Right lobe of liver (tissue), 6 donors: ENCODE results near the gene AMACR. TPM values are rescaled to one million over a fixed set of nuclear protein-coding genes. Genes with fewer than 3 reads are reported as not detected.

ENCODE experiments used
- ATAC-seq, 4 donors: fragments of 200-7000 bp; cut with Tn5 transposase; one replicate each; pipeline ENCODE4 v1.9.1; 2020; ENCODE audit warnings: mild to moderate bottlenecking in 4 of 4, moderate library complexity in 4 of 4
- DNase-seq, 3 donors: peaks; one replicate each; pipeline ENCODE4 v3.0.0-alpha.2; 2020
- H3K27ac ChIP-seq, 3 donors: fragments of 200-600 bp; one replicate each; pipeline ENCODE4 v1.8.0; 2022
- H3K27me3 ChIP-seq, 2 donors: fragments of 200-600 bp; one replicate each; pipeline ENCODE4 v1.8.0; 2022
- H3K36me3 ChIP-seq, 4 donors: fragments of 200-600 bp; sonication (generic) in 1 of 4; one replicate each; pipeline versions ENCODE4 v1.5.1 to v1.8.0; 2017 to 2022; ENCODE audit warnings: control low read depth in 1 of 4
- H3K4me1 ChIP-seq, 4 donors: fragments of 200-600 bp; sonication (generic) in 1 of 4; one replicate each; pipeline versions ENCODE4 v1.5.1 to v1.8.0; 2017 to 2022; ENCODE audit warnings: control low read depth in 1 of 4
- H3K4me3 ChIP-seq, 3 donors: fragments of 200-600 bp; one replicate each; pipeline ENCODE4 v1.8.0; 2022
- H3K9me3 ChIP-seq, 4 donors: fragments of 200-600 bp; sonication (generic) in 1 of 4; one replicate each; pipeline versions ENCODE4 v1.5.1 to v1.8.0; 2017 to 2022; ENCODE audit warnings: control low read depth in 1 of 4
- POLR2A ChIP-seq: fragments of 450-650 bp; IDR thresholded peaks from one replicate; pipeline ENCODE4 v1.6.1; 2017; ENCODE audit warnings: antibody characterized with exemption, mild to moderate bottlenecking
- WGBS: methylation state at CpG from one replicate; pipeline ENCODE4 v1.1.6; 2018; ENCODE audit warnings: low coverage, low lambda C conversion rate; ENCODE audit not compliant: insufficient coverage; ENCODE audit errors: missing lambda C conversion rate; 5-methylcytosine and 5-hydroxymethylcytosine counted together
- intact Hi-C, 2 donors: fragments of 100-400 bp; cut with DNase I; formaldehyde crosslinking; loops; one replicate each; pipeline versions ENCODE4 v1.11.2 to v1.14.1; 2022
- total RNA-seq, 6 experiments: library from RNA; depleted of rRNA in 2 of 6; stranded (reverse); fragments of >200 nt in 2 of 6; fragmentation: NEBNext Ultra II Directional in 3 of 6; extraction: Animal tissue kit (Norgen Biotek cat#: 25700) in 3 of 6; gene quantifications; one replicate each; pipeline versions ENCODE4 v1.1.0 to v1.2.4, GENCODE V29; 2016 to 2023
- TF ChIP-seq, protein P1 (sequence below), 4 donors: fragments of 200-600 bp in 3 of 4; fragments of 450-650 bp in 1 of 4; IDR thresholded peaks; one replicate each; pipeline versions ENCODE4 v1.5.1 to v1.8.0; 2016 to 2022; ENCODE audit warnings: antibody characterized with exemption in 4 of 4, mild to moderate bottlenecking in 2 of 4
- donor health status: DM: no; HTN: yes; CAD: no.
- donor health status: DM: no; HTN: no; CAD: no.
- donor health status: DM: no; HTN: no; CAD: no.
- donor health status: DM: no; HTN: yes; CAD: no.
- donor health status: DM: no; HTN: yes; CAD: no.

Gene AMACR
- total RNA-seq, 6 experiments from 2014 or later, result 28.7 to 62.4 (median 41.9) TPM

- H3K4me3 ChIP-seq, result no peak overlapping the region
- intact Hi-C loops, result no loop called here
- TF ChIP-seq, protein P1, sequence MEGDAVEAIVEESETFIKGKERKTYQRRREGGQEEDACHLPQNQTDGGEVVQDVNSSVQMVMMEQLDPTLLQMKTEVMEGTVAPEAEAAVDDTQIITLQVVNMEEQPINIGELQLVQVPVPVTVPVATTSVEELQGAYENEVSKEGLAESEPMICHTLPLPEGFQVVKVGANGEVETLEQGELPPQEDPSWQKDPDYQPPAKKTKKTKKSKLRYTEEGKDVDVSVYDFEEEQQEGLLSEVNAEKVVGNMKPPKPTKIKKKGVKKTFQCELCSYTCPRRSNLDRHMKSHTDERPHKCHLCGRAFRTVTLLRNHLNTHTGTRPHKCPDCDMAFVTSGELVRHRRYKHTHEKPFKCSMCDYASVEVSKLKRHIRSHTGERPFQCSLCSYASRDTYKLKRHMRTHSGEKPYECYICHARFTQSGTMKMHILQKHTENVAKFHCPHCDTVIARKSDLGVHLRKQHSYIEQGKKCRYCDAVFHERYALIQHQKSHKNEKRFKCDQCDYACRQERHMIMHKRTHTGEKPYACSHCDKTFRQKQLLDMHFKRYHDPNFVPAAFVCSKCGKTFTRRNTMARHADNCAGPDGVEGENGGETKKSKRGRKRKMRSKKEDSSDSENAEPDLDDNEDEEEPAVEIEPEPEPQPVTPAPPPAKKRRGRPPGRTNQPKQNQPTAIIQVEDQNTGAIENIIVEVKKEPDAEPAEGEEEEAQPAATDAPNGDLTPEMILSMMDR (IDR thresholded peaks at IDR 0.05), result no peak
- TF ChIP-seq POLR2A, result no peak
- DNase-seq, result no peak
- H3K4me1 ChIP-seq, result peaks cover 0 to 4% (median 0%) of the 10 kb centered on the region in 4 donors
- H3K27ac ChIP-seq, result no peak overlapping the region
- no peaks in the 10 kb centered on the region for H3K27me3 ChIP-seq
- 65% methylated on average over 1 of the region's 1 CpG for WGBS
- no peak for ATAC-seq
- H3K9me3 ChIP-seq, result no peaks in the 10 kb centered on the region
- H3K36me3 ChIP-seq, result no peaks in the 10 kb centered on the region
Measured at GRCh38 chr5:33976307-33976706, 31.5 kb downstream of the AMACR start.

DNA sequence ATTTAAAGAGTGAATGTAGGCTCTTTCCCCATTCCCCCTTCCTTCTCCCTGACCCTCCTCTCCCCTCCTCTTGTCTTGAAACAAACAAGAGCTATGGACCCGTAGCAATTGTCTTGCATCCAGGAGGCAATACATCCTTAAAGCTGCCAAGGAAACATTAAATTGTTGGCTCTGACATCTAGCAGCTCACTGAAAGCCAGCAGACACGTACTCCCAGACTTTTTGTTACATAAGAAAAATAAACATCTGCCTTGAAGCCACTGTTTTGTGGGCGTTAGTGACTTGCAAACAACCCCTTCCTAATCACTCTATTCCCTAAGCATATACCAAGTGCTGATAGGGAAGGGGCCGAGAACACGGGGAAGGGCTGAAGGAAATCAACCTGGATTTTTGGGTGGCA is 32.0 kb downstream of the AMACR start:
- no peaks in the 10 kb centered on the region for H3K4me1 ChIP-seq
- DNase-seq (no peak), ATAC-seq (no peak)
- H3K27ac ChIP-seq, result no peak overlapping the region
- H3K9me3 ChIP-seq, result no peaks in the 10 kb centered on the region
- no peak overlapping the region for H3K4me3 ChIP-seq
- no peaks in the 10 kb centered on the region for H3K36me3 ChIP-seq
- TF ChIP-seq POLR2A, result no peak
- TF ChIP-seq, protein P1 (IDR thresholded peaks at IDR 0.05), result no peak
- no peaks in the 10 kb centered on the region for H3K27me3 ChIP-seq
- WGBS, result 54% methylated on average over 5 of the region's 5 CpGs
- intact Hi-C loops, result no loop called here

DNA sequence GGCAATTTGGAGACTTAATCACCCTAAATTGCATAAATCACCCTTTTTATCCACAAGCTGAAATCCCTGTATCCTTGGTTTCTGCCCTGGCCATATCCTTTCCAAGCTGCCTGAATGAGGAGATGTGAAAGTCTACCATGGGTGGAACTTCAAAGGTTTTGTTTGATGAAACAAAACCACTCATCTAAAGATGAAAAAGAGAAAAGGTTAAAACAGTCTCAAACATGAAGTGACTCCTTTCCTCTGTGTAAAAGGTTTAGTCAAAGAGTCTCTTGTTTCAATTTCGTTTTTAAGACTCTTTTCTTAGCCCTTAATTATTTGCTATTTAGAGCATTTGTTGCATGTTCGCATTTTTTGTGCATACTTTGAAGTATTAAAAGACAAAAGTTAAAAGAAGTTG is 34.6 kb downstream of the AMACR start:
- H3K4me3 ChIP-seq, result no peak overlapping the region
- H3K27ac ChIP-seq, result no peak overlapping the region
- no peaks in the 10 kb centered on the region for H3K36me3 ChIP-seq
- TF ChIP-seq, protein P1 (IDR thresholded peaks at IDR 0.05), result no peak
- no peak for TF ChIP-seq POLR2A
- H3K27me3 ChIP-seq, result no peaks in the 10 kb centered on the region
- WGBS, result 69% methylated on average over 2 of the region's 2 CpGs
- H3K4me1 ChIP-seq, result no peaks in the 10 kb centered on the region
- intact Hi-C loops, result no loop called here
- no peak for ATAC-seq
- DNase-seq, result no peak
- no peaks in the 10 kb centered on the region for H3K9me3 ChIP-seq

GRCh38 chr5:33969572-33970452 is 38.0 kb downstream of the AMACR start:
- WGBS, result 69% methylated on average over 8 of the region's 10 CpGs
- intact Hi-C loops, result no loop called here

More at GRCh38 chr5:33969572-33970452, 38.0 kb downstream of the AMACR start:
- no peak for TF ChIP-seq POLR2A
- TF ChIP-seq, protein P1 (IDR thresholded peaks at IDR 0.05), result peak; percentile 20 to 64 (median 48)
- H3K4me1 ChIP-seq, result no peaks in the 10 kb centered on the region
- ATAC-seq (peak; percentile 59 to 69 (median 66)), DNase-seq (no peak)
- no peaks in the 10 kb centered on the region for H3K9me3 ChIP-seq
- H3K27ac ChIP-seq, result no peak overlapping the region
- H3K4me3 ChIP-seq, result no peak overlapping the region
- H3K27me3 ChIP-seq, result no peaks in the 10 kb centered on the region
- H3K36me3 ChIP-seq, result no peaks in the 10 kb centered on the region
